GM11168 (cell line): Measurements from ENCODE around the gene FHOD1.

Experiments
- in situ Hi-C: fragments of 300-500 bp; cut with MboI; formaldehyde crosslinking; loops from one replicate; pipeline ENCODE4 v1.12.0; 2022; ENCODE audit warnings: low sequenced_read_pairs; ENCODE audit not compliant: unreplicated experiment

Gene FHOD1

GRCh38 chr16:67247192-67248072 is at the start of gene FHOD1:
Gene FHOD1, minus strand, starts transcription at chr16:67247481. Its CDS starts 71 bp downstream, at chr16:67247410.
- in situ Hi-C loops = no loop called here

GRCh38 chr16:67296420-67296819 is 49.1 kb upstream of the FHOD1 start:
- in situ Hi-C loops = no loop called here

- in situ Hi-C loops = no loop called here
These were observed 47.7 kb upstream of the FHOD1 start for GRCh38 chr16:67294938-67295361.

- in situ Hi-C loops = no loop called here
These were observed 47.0 kb upstream of the FHOD1 start for GRCh38 chr16:67294171-67294757.

GRCh38 chr16:67291461-67291860 is 44.2 kb upstream of the FHOD1 start:
- in situ Hi-C loops = no loop called here

- in situ Hi-C loops = no loop called here
These were observed 40.7 kb upstream of the FHOD1 start for GRCh38 chr16:67287960-67288359.

- in situ Hi-C loops = no loop called here
These were observed 39.4 kb upstream of the FHOD1 start for GRCh38 chr16:67286441-67287235.

- in situ Hi-C loops = no loop called here
These were observed 37.7 kb upstream of the FHOD1 start for GRCh38 chr16:67284699-67285646.

GRCh38 chr16:67283826-67284555 is 36.7 kb upstream of the FHOD1 start:
- in situ Hi-C loops = no loop called here

- in situ Hi-C loops = no loop called here
These were observed 36.0 kb upstream of the FHOD1 start for GRCh38 chr16:67283039-67283825.

GRCh38 chr16:67282447-67282805 is 35.1 kb upstream of the FHOD1 start:
- in situ Hi-C loops = no loop called here

- in situ Hi-C loops = no loop called here
These were observed 34.5 kb upstream of the FHOD1 start for GRCh38 chr16:67281536-67282446.

- in situ Hi-C loops = no loop called here
These were observed 33.1 kb upstream of the FHOD1 start for GRCh38 chr16:67280090-67281015.

GRCh38 chr16:67279296-67280089 is 32.2 kb upstream of the FHOD1 start, which contains the start of gene PLEKHG4:
Gene PLEKHG4, plus strand, starts transcription at chr16:67279532. Its CDS starts 513 bp downstream, at chr16:67280045.
- in situ Hi-C loops = no loop called here

- in situ Hi-C loops = no loop called here
These were observed 31.6 kb upstream of the FHOD1 start for GRCh38 chr16:67278773-67279295.
